WERI-Rb-1 (cell line): ENCODE measurements around the gene HDAC11.

Source experiments
- DNase-seq: peaks from one replicate; pipeline ENCODE4 v3.0.0-alpha.2; 2020
- H3K27ac ChIP-seq: fragments of 250-450 bp; sonication (Bioruptor Pico); 2 replicates; pipeline ENCODE4 v1.5.1; 2020; ENCODE audit warnings: mild to moderate bottlenecking, moderate library complexity
- H3K27me3 ChIP-seq: fragments of 250-450 bp; sonication (Bioruptor Pico); 2 replicates; pipeline ENCODE4 v1.5.1; 2021; ENCODE audit warnings: mild to moderate bottlenecking, low read depth, moderate library complexity; ENCODE audit not compliant: insufficient read depth, severe bottlenecking
- H3K36me3 ChIP-seq: fragments of 250-450 bp; sonication (Bioruptor Pico); 2 replicates; pipeline ENCODE4 v1.5.1; 2020; ENCODE audit warnings: mild to moderate bottlenecking, moderate library complexity
- H3K4me3 ChIP-seq: 2 replicates; pipeline ENCODE4 v1.5.1; 2011; ENCODE audit warnings: low read depth, mild to moderate bottlenecking, control low read depth, low read length
- H3K9me3 ChIP-seq: fragments of 250-450 bp; sonication (Bioruptor Pico); 2 replicates; pipeline ENCODE4 v1.5.1; 2021; ENCODE audit warnings: mild to moderate bottlenecking, moderate library complexity; ENCODE audit not compliant: severe bottlenecking
- CTCF ChIP-seq: IDR thresholded peaks from 2 replicates; pipeline ENCODE4 v1.5.1; 2011; ENCODE audit warnings: low read depth, mild to moderate bottlenecking, control low read depth, inconsistent platforms, low read length

HDAC11 gene

GRCh38 chr3:13460341-13460736 lies 19.8 kb upstream of the HDAC11 start:
- Histone ChIP-seq H3K27ac (no peak overlapping the region), H3K4me3 (no peak overlapping the region), H3K36me3 (no peaks in the 10 kb centered on the region), H3K9me3 (no peaks in the 10 kb centered on the region), H3K27me3 (no peaks in the 10 kb centered on the region)
- no peak for TF ChIP-seq CTCF
- DNase-seq: no peak

- H3K27me3 ChIP-seq: no peaks in the 10 kb centered on the region
- no peak overlapping the region for H3K4me3 ChIP-seq
- peak overlapping the region; percentile 7; the same call in 1 of the 2 replicates for H3K27ac ChIP-seq
- peak; percentile 95 for DNase-seq
- peak; percentile 99 for TF ChIP-seq CTCF
- no peaks in the 10 kb centered on the region for H3K9me3 ChIP-seq
- H3K36me3 ChIP-seq: no peaks in the 10 kb centered on the region
Measured at GRCh38 chr3:13461169-13462124, 18.7 kb upstream of the HDAC11 start.

- H3K27me3 ChIP-seq: no peaks in the 10 kb centered on the region
- no peaks in the 10 kb centered on the region for H3K9me3 ChIP-seq
- H3K27ac ChIP-seq: no peak overlapping the region
- no peak for TF ChIP-seq CTCF
- no peak for DNase-seq
- H3K4me3 ChIP-seq: no peak overlapping the region
- no peaks in the 10 kb centered on the region for H3K36me3 ChIP-seq
Measured at GRCh38 chr3:13462125-13462629, 17.9 kb upstream of the HDAC11 start.

- no peak for DNase-seq
- no peaks in the 10 kb centered on the region for H3K27me3 ChIP-seq
- H3K36me3 ChIP-seq: no peaks in the 10 kb centered on the region
- H3K9me3 ChIP-seq: no peaks in the 10 kb centered on the region
- H3K4me3 ChIP-seq: no peak overlapping the region
- TF ChIP-seq CTCF: no peak
- no peak overlapping the region for H3K27ac ChIP-seq
Measured at GRCh38 chr3:13462822-13463221, 17.3 kb upstream of the HDAC11 start.

DNA sequence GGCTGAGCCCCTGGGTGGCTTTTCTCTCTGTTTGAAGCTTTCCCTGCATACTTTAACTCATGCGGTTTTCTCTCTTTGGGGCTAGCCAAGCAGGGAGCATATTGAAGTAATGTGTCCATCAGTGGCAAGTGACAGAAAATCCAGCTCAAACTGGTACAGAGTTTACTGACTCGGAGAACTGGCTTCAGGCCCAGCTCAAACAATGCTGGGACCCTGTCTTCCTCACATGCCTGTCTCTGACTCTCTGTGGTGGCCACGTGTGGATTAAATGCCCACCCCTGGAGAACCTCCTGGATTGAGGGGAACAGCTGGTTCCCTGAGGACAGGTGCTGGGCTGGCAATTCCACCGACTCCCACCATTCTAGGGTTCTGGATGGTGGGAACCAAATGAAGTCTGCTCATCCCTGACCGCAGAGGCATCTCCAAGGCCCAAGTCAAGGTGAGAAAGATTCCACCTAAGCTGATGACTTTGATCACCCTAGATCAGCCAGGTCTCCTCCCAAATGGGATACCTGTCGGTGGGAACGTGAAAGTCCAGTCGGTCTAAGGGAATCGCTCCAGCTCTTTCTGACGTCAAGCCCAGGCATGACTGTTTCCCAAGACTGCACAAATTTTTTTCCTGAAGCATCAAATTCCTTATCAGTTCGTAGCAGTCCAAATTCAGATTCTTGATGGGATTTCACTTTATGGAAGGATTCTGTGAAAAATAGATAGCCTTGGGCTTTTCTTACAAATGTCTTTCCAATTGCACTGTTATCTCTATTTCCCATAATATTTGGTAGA lies 16.3 kb upstream of the HDAC11 start:
- Histone ChIP-seq H3K9me3 (no peaks in the 10 kb centered on the region), H3K4me3 (no peak overlapping the region), H3K27ac (no peak overlapping the region), H3K36me3 (no peaks in the 10 kb centered on the region), H3K27me3 (no peaks in the 10 kb centered on the region)
- no peak for TF ChIP-seq CTCF
- DNase-seq: no peak
